ENCODE results near the gene NT5DC1.

Gene NT5DC1

DNA sequence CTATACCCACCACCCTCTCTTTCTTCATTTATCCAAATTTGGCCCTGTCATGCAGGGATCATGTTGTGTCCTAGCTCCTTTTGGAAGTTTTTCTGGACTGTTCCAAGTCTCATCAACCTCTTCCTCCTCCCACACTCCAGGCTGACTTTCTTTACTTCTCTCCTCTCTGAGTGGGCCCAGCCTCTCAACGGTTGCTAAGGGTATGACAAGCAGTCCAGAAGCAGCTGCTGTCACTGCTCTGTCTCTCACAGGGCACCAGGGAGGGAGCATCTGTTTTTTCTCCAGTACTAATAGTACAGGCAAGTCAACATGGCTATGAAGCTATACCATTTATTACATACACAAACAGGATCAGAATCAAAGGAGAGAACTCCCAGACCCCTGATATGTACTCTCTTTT, 8.2 kb downstream of the NT5DC1 start:
- H3K4me1 ChIP-seq (ENCODE audit: control insufficient read depth, insufficient read depth, low read length) = peaks cover 36% of the 10 kb centered on the region
- H3K27ac ChIP-seq (ENCODE audit: low read depth, low read length) = no peak overlapping the region
- no peaks in the 10 kb centered on the region for H3K27me3 ChIP-seq (ENCODE audit: control insufficient read depth, insufficient read depth, low read length)
- peaks cover 42% of the 10 kb centered on the region for H3K36me3 ChIP-seq (ENCODE audit: control insufficient read depth, insufficient read depth, low read length)
- no peaks in the 10 kb centered on the region for H3K9me3 ChIP-seq (ENCODE audit: control insufficient read depth, insufficient read depth, low read depth, low read length)
- no peak overlapping the region for H3K4me3 ChIP-seq (ENCODE audit: low read depth, low read length)
- no peak overlapping the region for H3K9ac ChIP-seq (ENCODE audit: low read length)

DNA sequence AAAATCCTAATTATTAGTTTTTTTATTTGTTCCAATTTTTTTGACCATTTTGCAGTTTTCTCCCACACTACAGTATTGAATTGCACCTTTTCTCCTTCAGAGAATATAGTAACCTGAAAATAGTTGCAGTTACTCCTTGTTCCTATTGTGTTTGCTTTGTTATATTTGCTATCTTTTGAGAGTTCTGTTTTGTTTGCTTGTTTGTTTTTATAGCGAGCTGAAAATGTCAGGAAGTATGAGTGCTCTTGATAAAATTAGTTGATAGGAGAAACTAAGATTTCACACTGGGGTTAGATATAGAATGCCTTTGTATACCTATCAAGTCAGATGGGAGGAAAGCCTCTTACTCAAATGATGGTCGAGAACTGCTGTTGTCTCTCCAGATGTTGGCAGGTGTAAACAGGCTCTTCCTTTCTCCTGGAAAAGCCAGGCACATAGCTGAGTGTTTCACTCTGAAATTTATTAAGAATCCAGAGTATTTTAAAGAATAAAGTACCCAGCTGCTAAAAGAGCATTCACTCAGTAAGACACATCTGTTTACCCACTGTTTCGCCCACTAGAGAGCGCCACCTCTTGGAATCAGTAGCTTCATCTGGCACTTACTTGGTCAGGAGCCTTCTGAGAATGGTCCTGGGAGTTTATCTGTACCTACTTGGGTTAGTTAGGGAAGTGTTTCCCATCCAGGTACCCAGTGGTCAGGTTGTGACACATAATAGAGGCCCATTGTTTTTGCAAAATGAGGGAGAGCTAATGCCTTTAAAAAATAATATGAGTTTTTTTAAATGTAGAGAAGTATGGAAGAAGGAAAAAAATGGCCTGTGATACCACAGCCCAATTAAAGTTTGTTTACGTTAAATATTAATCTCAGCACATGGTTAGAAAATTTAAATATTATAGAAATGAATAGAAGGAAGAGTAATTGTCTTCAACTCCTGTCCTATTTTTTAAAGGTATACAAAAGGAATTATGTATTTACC, 11.2 kb downstream of the NT5DC1 start:
- Histone ChIP-seq H3K9me3 (ENCODE audit: control insufficient read depth, insufficient read depth, low read depth, low read length) (no peaks in the 10 kb centered on the region), H3K9ac (ENCODE audit: low read length) (no peak overlapping the region), H3K27ac (ENCODE audit: low read depth, low read length) (no peak overlapping the region), H3K36me3 (ENCODE audit: control insufficient read depth, insufficient read depth, low read length) (peaks cover 63% of the 10 kb centered on the region), H3K4me3 (ENCODE audit: low read depth, low read length) (no peak overlapping the region), H3K4me1 (ENCODE audit: control insufficient read depth, insufficient read depth, low read length) (peaks cover 8% of the 10 kb centered on the region), H3K27me3 (ENCODE audit: control insufficient read depth, insufficient read depth, low read length) (no peaks in the 10 kb centered on the region)

GRCh38 chr6:116113386-116113785, 12.7 kb downstream of the NT5DC1 start:
- Histone ChIP-seq H3K4me3 (ENCODE audit: low read depth, low read length) (no peak overlapping the region), H3K9me3 (ENCODE audit: control insufficient read depth, insufficient read depth, low read depth, low read length) (no peaks in the 10 kb centered on the region), H3K27ac (ENCODE audit: low read depth, low read length) (no peak overlapping the region), H3K9ac (ENCODE audit: low read length) (no peak overlapping the region), H3K4me1 (ENCODE audit: control insufficient read depth, insufficient read depth, low read length) (peaks cover 4% of the 10 kb centered on the region; the same call in 1 of the 2 replicates), H3K36me3 (ENCODE audit: control insufficient read depth, insufficient read depth, low read length) (peaks cover 64% of the 10 kb centered on the region), H3K27me3 (ENCODE audit: control insufficient read depth, insufficient read depth, low read length) (no peaks in the 10 kb centered on the region)

DNA sequence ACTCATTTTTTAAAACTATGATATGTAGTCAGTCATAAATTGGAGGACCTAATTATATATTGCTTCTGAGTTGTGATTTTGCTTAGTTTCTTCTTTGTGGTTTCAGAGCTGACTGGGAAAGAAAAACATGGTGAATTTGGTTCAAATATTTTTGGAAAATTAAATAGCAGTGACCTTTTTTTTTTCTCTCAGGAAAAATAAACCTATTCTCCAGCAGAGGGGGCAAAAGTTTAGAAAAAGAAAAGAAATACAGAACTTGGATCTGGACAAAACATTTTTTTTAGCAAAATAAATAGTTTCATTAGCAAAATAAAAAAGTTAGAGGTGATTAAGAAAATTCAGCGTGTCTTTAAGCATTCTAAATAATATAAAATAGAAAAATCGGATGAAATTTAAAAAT, 15.1 kb downstream of the NT5DC1 start:
- Histone ChIP-seq H3K36me3 (ENCODE audit: control insufficient read depth, insufficient read depth, low read length) (peaks cover 50% of the 10 kb centered on the region), H3K9ac (ENCODE audit: low read length) (no peak overlapping the region), H3K4me3 (ENCODE audit: low read depth, low read length) (no peak overlapping the region), H3K27me3 (ENCODE audit: control insufficient read depth, insufficient read depth, low read length) (no peaks in the 10 kb centered on the region), H3K9me3 (ENCODE audit: control insufficient read depth, insufficient read depth, low read depth, low read length) (no peaks in the 10 kb centered on the region), H3K4me1 (ENCODE audit: control insufficient read depth, insufficient read depth, low read length) (no peaks in the 10 kb centered on the region), H3K27ac (ENCODE audit: low read depth, low read length) (no peak overlapping the region)

DNA sequence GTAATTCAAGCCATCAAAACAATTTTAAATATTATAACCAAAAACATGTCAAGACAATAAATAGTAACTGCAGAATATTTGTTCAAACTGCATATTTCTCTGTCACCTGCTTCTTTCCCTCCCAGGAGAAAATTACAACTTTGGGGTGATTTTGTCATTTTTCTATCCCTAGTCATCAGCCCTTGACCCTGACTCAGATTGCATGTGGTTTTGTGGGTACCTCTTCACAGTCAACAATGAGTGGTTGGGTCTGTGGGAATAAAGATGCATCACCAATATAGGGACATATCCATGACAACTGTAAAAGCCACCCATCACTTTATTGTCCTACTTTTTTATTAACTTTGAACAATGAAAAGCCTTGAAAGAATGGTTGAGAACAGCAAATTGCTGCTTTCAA, 18.0 kb downstream of the NT5DC1 start:
- Histone ChIP-seq H3K4me1 (ENCODE audit: control insufficient read depth, insufficient read depth, low read length) (no peaks in the 10 kb centered on the region), H3K9me3 (ENCODE audit: control insufficient read depth, insufficient read depth, low read depth, low read length) (no peaks in the 10 kb centered on the region), H3K27ac (ENCODE audit: low read depth, low read length) (no peak overlapping the region), H3K9ac (ENCODE audit: low read length) (no peak overlapping the region), H3K4me3 (ENCODE audit: low read depth, low read length) (no peak overlapping the region), H3K27me3 (ENCODE audit: control insufficient read depth, insufficient read depth, low read length) (no peaks in the 10 kb centered on the region), H3K36me3 (ENCODE audit: control insufficient read depth, insufficient read depth, low read length) (peaks cover 32% of the 10 kb centered on the region)

DNA sequence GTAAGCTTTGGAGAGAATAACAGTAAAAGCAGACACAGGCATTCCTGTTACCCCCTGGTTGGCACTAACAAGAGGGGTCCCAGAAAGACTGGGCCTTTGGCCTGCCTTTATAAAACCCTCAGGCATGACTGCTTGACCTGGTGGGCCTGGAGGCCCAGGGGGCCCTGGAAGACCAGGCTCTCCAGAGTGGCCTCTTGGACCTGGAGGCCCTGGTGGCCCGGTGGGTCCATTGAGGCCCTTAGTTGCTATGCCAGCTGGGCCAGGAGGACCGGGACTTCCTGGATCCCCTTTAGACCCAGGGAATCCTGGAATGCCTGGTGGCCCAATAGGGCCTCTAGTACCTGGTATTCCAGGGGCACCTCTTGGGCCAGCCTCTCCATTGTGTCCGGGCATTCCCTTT, 19.8 kb downstream of the NT5DC1 start:
- no peaks in the 10 kb centered on the region for H3K9me3 ChIP-seq (ENCODE audit: control insufficient read depth, insufficient read depth, low read depth, low read length)
- peaks cover 17% of the 10 kb centered on the region; the same call in 1 of the 2 replicates for H3K36me3 ChIP-seq (ENCODE audit: control insufficient read depth, insufficient read depth, low read length)
- H3K4me1 ChIP-seq (ENCODE audit: control insufficient read depth, insufficient read depth, low read length) = no peaks in the 10 kb centered on the region
- H3K27me3 ChIP-seq (ENCODE audit: control insufficient read depth, insufficient read depth, low read length) = no peaks in the 10 kb centered on the region
- no peak overlapping the region for H3K9ac ChIP-seq (ENCODE audit: low read length)
- no peak overlapping the region for H3K4me3 ChIP-seq (ENCODE audit: low read depth, low read length)
- no peak overlapping the region for H3K27ac ChIP-seq (ENCODE audit: low read depth, low read length)

GRCh38 chr6:116126032-116126431, 25.4 kb downstream of the NT5DC1 start, which contains the start of gene COL10A1:
Gene COL10A1 (minus strand): TSS chr6:116126132. CDS start chr6:116125492, 640 bp downstream.
- Histone ChIP-seq H3K9me3 (ENCODE audit: control insufficient read depth, insufficient read depth, low read depth, low read length) (no peaks in the 10 kb centered on the region), H3K36me3 (ENCODE audit: control insufficient read depth, insufficient read depth, low read length) (no peaks in the 10 kb centered on the region), H3K4me1 (ENCODE audit: control insufficient read depth, insufficient read depth, low read length) (no peaks in the 10 kb centered on the region), H3K9ac (ENCODE audit: low read length) (no peak within 1 kb of the TSS), H3K27me3 (ENCODE audit: control insufficient read depth, insufficient read depth, low read length) (no peaks in the 10 kb centered on the region), H3K4me3 (ENCODE audit: low read depth, low read length) (no peak within 1 kb of the TSS), H3K27ac (ENCODE audit: low read depth, low read length) (no peak within 1 kb of the TSS)

DNA sequence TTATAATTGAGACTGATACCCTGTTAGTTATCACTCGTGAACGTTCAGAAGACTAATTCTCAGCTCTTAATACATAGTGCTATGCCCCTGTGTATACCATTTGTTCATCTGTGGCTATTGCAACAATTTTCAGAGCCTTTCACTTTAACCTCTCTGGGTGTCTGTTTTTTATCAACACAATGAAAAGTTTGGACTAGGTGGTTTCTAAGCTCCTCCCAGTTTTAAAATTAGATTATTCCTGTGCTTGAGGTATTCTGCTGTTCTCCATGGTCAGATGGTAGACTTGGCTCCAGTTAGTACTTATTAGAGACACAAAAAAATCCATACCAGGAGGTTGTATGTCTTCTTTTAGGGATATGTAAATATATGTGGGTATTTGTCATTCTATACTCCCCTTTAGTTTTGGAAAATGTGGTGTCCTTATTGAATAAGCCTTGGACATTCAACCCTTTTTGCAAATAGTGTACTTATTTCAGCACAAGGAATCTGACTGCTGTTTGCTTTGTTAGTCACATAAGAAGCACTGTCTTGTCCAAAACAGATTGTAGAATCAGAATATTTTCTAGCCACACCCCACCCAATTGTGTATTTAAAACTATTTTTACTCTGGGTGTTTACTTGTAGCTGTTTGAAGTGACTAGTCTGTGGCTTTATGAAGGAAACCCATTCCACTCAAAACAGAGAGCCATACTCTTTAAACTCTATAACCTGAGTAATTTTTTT, 27.3 kb downstream of the NT5DC1 start:
- H3K27ac ChIP-seq (ENCODE audit: low read depth, low read length) = no peak overlapping the region
- no peak overlapping the region for H3K4me3 ChIP-seq (ENCODE audit: low read depth, low read length)

DNA sequence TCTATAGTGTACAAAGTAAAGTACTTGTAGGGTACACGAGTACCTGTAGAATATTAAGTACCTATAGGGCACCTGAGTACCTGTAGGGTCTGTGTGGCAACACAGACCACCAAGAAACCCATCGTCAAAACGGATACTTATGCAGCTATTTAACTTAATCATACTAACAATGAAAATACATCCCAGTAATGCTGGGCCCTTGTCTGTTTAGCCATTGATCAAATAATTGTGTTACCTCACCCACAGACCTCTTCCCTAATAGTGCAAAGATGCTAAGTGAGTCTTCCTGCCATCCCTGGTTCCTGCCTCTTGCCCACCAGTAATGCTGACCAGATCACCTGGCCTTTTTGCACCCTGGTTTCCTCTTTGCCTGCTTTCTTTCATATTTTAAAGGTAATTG, 32.8 kb downstream of the NT5DC1 start:
- Histone ChIP-seq H3K4me1 (ENCODE audit: control insufficient read depth, insufficient read depth, low read length) (peaks cover 8% of the 10 kb centered on the region), H3K27ac (ENCODE audit: low read depth, low read length) (no peak overlapping the region), H3K36me3 (ENCODE audit: control insufficient read depth, insufficient read depth, low read length) (no peaks in the 10 kb centered on the region), H3K9ac (ENCODE audit: low read length) (no peak overlapping the region), H3K4me3 (ENCODE audit: low read depth, low read length) (no peak overlapping the region), H3K9me3 (ENCODE audit: control insufficient read depth, insufficient read depth, low read depth, low read length) (no peaks in the 10 kb centered on the region), H3K27me3 (ENCODE audit: control insufficient read depth, insufficient read depth, low read length) (no peaks in the 10 kb centered on the region)

More for the DNA sequence above, 27.3 kb downstream of the NT5DC1 start:
- Histone ChIP-seq H3K36me3 (ENCODE audit: control insufficient read depth, insufficient read depth, low read length) (no peaks in the 10 kb centered on the region), H3K9me3 (ENCODE audit: control insufficient read depth, insufficient read depth, low read depth, low read length) (no peaks in the 10 kb centered on the region), H3K9ac (ENCODE audit: low read length) (no peak overlapping the region), H3K27me3 (ENCODE audit: control insufficient read depth, insufficient read depth, low read length) (no peaks in the 10 kb centered on the region), H3K4me1 (ENCODE audit: control insufficient read depth, insufficient read depth, low read length) (peaks cover 1% of the 10 kb centered on the region)

GRCh38 chr6:116136373-116136772, 35.7 kb downstream of the NT5DC1 start:
- no peaks in the 10 kb centered on the region for H3K27me3 ChIP-seq (ENCODE audit: control insufficient read depth, insufficient read depth, low read length)
- no peaks in the 10 kb centered on the region for H3K9me3 ChIP-seq (ENCODE audit: control insufficient read depth, insufficient read depth, low read depth, low read length)
- H3K4me3 ChIP-seq (ENCODE audit: low read depth, low read length) = no peak overlapping the region
- no peak overlapping the region for H3K27ac ChIP-seq (ENCODE audit: low read depth, low read length)
- no peaks in the 10 kb centered on the region for H3K36me3 ChIP-seq (ENCODE audit: control insufficient read depth, insufficient read depth, low read length)
- H3K9ac ChIP-seq (ENCODE audit: low read length) = no peak overlapping the region
- H3K4me1 ChIP-seq (ENCODE audit: control insufficient read depth, insufficient read depth, low read length) = peaks cover 8% of the 10 kb centered on the region

GRCh38 chr6:116136933-116137340, 36.3 kb downstream of the NT5DC1 start:
- Histone ChIP-seq H3K27me3 (ENCODE audit: control insufficient read depth, insufficient read depth, low read length) (no peaks in the 10 kb centered on the region), H3K9me3 (ENCODE audit: control insufficient read depth, insufficient read depth, low read depth, low read length) (no peaks in the 10 kb centered on the region), H3K9ac (ENCODE audit: low read length) (no peak overlapping the region), H3K36me3 (ENCODE audit: control insufficient read depth, insufficient read depth, low read length) (no peaks in the 10 kb centered on the region), H3K27ac (ENCODE audit: low read depth, low read length) (no peak overlapping the region), H3K4me3 (ENCODE audit: low read depth, low read length) (no peak overlapping the region), H3K4me1 (ENCODE audit: control insufficient read depth, insufficient read depth, low read length) (peaks cover 8% of the 10 kb centered on the region)

All from HUES6 (cell line).